HCT116 (cell line): Measurements from ENCODE around the gene NOTUM. TPM values are rescaled to one million over a fixed set of nuclear protein-coding genes. Genes with fewer than 3 reads are reported as not detected.

Source experiments
- ATAC-seq: fragments of 200-7000 bp; cut with Tn5 transposase; 2 replicates; pipeline ENCODE4 v1.9.1; 2020; ENCODE audit warnings: mild to moderate bottlenecking, moderate library complexity
- BruUV-seq: library from RNA; stranded (reverse); fragments of 400-500 nt; replicated peaks from 2 replicates; lab custom pipeline; 2021; lab: Mats Ljungman, UMichigan
- CTCF ChIA-PET: fragments of 300-600 bp; sonication (Branson Sonifier 250); formaldehyde crosslinking; loops from one replicate; lab custom pipeline; 2021; ENCODE audit warnings: antibody characterized with exemption; lab: Charles Lee
- POLR2A ChIA-PET: fragments of 300-600, 350-600 bp; sonication (Branson Sonifier 250); formaldehyde crosslinking; loops from one replicate; lab custom pipeline; 2021; ENCODE audit warnings: antibody characterized with exemption; lab: Charles Lee
- RAD21 ChIA-PET, 2 experiments: fragments of 300-600 bp; sonication (Branson Sonifier 250); formaldehyde crosslinking; loops; one replicate each; lab custom pipeline; 2023; ENCODE audit warnings: low total read pairs in 2 of 2; ENCODE audit not compliant: uncharacterized antibody in 2 of 2, unreplicated experiment in 2 of 2, low non-redundant PET in 1 of 2; lab: Charles Lee
- DNase-seq: peaks from one replicate; pipeline ENCODE4 v3.0.0-alpha.2; 2010; ENCODE audit warnings: low read depth, low spot score
- H2AFZ ChIP-seq: fragments of 200-600 bp; shearing (Covaris generic), sonication (generic); 2 replicates; pipeline ENCODE4 v1.6.1; 2017; ENCODE audit warnings: low read depth, mixed run types, mixed read lengths, antibody characterized with exemption, low read length; ENCODE audit not compliant: poor library complexity, severe bottlenecking
- H3K27ac ChIP-seq: 2 replicates; pipeline ENCODE4 v1.5.1; 2012; ENCODE audit warnings: low read depth, low read length
- H3K27me3 ChIP-seq: fragments of 200-600 bp; sonication (generic); 2 replicates; pipeline ENCODE4 v1.6.1; 2016; ENCODE audit warnings: mixed run types, low read length, mixed read lengths; ENCODE audit not compliant: insufficient read depth
- H3K36me3 ChIP-seq, 2 experiments: fragments of 200-500 bp in 1 of 2; fragments of 200-600 bp in 1 of 2; sonication (Bioruptor generic) in 1 of 2; sonication (generic) in 1 of 2; 2 replicates each; pipeline versions ENCODE4 v1.5.1 to v1.6.1; 2014 to 2016; ENCODE audit warnings: low read length in 2 of 2, inconsistent platforms in 1 of 2, mixed read lengths in 1 of 2, mixed run types in 1 of 2; ENCODE audit not compliant: insufficient read depth in 2 of 2, control insufficient read depth in 1 of 2
- H3K4me1 ChIP-seq, 2 experiments: fragments of 200-600 bp in 1 of 2; sonication (generic) in 1 of 2; 2 replicates each; pipeline versions ENCODE4 v1.5.1 to v1.6.1; 2012 to 2017; ENCODE audit warnings: low read length in 2 of 2, inconsistent platforms in 1 of 2, mild to moderate bottlenecking in 1 of 2, mixed read lengths in 1 of 2, mixed run types in 1 of 2, moderate library complexity in 1 of 2; ENCODE audit not compliant: insufficient read depth in 2 of 2, control insufficient read depth in 1 of 2
- H3K4me2 ChIP-seq: fragments of 200-600 bp; sonication (generic); 2 replicates; pipeline ENCODE4 v1.6.1; 2017; ENCODE audit warnings: mixed run types, low read length, mixed read lengths
- H3K4me3 ChIP-seq, 2 experiments: fragments of 200-600 bp in 1 of 2; sonication (generic) in 1 of 2; replicated peaks in 1 of 2; 2 replicates each; pipeline ENCODE4 v1.5.1; 2011 to 2016; ENCODE audit warnings: low read length in 2 of 2, control low read depth in 1 of 2, low read depth in 1 of 2, mild to moderate bottlenecking in 1 of 2, mixed read lengths in 1 of 2, mixed run types in 1 of 2
- H3K79me2 ChIP-seq: fragments of 200-600 bp; sonication (generic); 2 replicates; pipeline ENCODE4 v1.6.1; 2017; ENCODE audit warnings: mild to moderate bottlenecking, mixed run types, low read length, moderate library complexity, mixed read lengths; ENCODE audit not compliant: insufficient read depth
- H3K9ac ChIP-seq: fragments of 200-600 bp; sonication (generic); 2 replicates; pipeline ENCODE4 v1.6.1; 2016; ENCODE audit warnings: low read length, mixed read lengths
- H3K9me2 ChIP-seq: fragments of 200-600 bp; sonication (generic), shearing (Covaris generic); 2 replicates; pipeline ENCODE4 v1.6.1; 2017; ENCODE audit warnings: mixed run types, mild to moderate bottlenecking, moderate library complexity; ENCODE audit not compliant: insufficient read depth
- H3K9me3 ChIP-seq, 2 experiments: fragments of 200-500 bp in 1 of 2; fragments of 200-600 bp in 1 of 2; sonication (Bioruptor generic) in 1 of 2; sonication (generic) in 1 of 2; 2 replicates each; pipeline ENCODE4 v1.6.1; 2014 to 2017; ENCODE audit warnings: low read length in 2 of 2, mixed read lengths in 2 of 2, inconsistent platforms in 1 of 2, low read depth in 1 of 2, mild to moderate bottlenecking in 1 of 2, mixed run types in 1 of 2, moderate library complexity in 1 of 2; ENCODE audit not compliant: control insufficient read depth in 1 of 2, insufficient read depth in 1 of 2
- H4K20me1 ChIP-seq: fragments of 200-600 bp; sonication (generic), shearing (Covaris generic); 2 replicates; pipeline ENCODE4 v1.6.1; 2017; ENCODE audit warnings: mixed run types, mild to moderate bottlenecking, moderate library complexity; ENCODE audit not compliant: insufficient read depth
- ATF3 ChIP-seq: IDR thresholded peaks from 2 replicates; pipeline ENCODE4 v1.6.1; 2012
- ELF1 ChIP-seq: IDR thresholded peaks from 2 replicates; pipeline ENCODE4 v1.6.1; 2012; ENCODE audit warnings: low read depth, borderline replicate concordance
- EZH2 ChIP-seq: fragments of 200-600 bp; sonication (generic); IDR thresholded peaks from 2 replicates; pipeline ENCODE4 v1.6.1; 2017; ENCODE audit warnings: antibody characterized with exemption, mixed run types
- POLR2A ChIP-seq: IDR thresholded peaks from 2 replicates; pipeline ENCODE4 v1.7.0; 2011; ENCODE audit warnings: borderline replicate concordance; ENCODE audit not compliant: insufficient read depth, insufficient read length; ENCODE audit errors: extremely low read depth
- POLR2AphosphoS5 ChIP-seq: IDR thresholded peaks from 2 replicates; pipeline ENCODE4 v1.6.1; 2011; ENCODE audit warnings: mild to moderate bottlenecking, low read depth, low read length, moderate library complexity
- SP1 ChIP-seq: IDR thresholded peaks from 2 replicates; pipeline ENCODE4 v1.6.1; 2012; ENCODE audit warnings: low read depth
- ZBTB33 ChIP-seq: IDR thresholded peaks from 2 replicates; pipeline ENCODE4 v1.6.1; 2011; ENCODE audit warnings: mild to moderate bottlenecking, low read length, moderate library complexity; ENCODE audit not compliant: insufficient replicate concordance; ENCODE audit errors: extremely low read depth
- intact Hi-C: fragments of 100-400 bp; cut with micrococcal nuclease; formaldehyde crosslinking; loops from 2 replicates; pipeline ENCODE4 v1.10.0; 2022
- total RNA-seq: library from RNA; stranded (reverse); gene quantifications from one replicate; pipeline ENCODE4 v1.2.1, GENCODE V29; 2021; ENCODE audit not compliant: unreplicated experiment

NOTUM gene
- total RNA-seq, 1 experiment from 2014 or later: 12.5 TPM

- H3K9me2 ChIP-seq: no peaks in the 10 kb centered on the region
- H3K4me2 ChIP-seq: peak overlapping the region; percentile 95
- peaks cover 6 to 33% of the 10 kb centered on the region in 2 experiments; a peak in 2 of 4 replicates for H3K36me3 ChIP-seq
- H2AFZ ChIP-seq: no peak overlapping the region
- intact Hi-C loops: no loop called here
- no peak for ATAC-seq
- H4K20me1 ChIP-seq: no peaks in the 10 kb centered on the region
- H3K4me3 ChIP-seq: peak overlapping the region; percentile 90 to 100
- H3K9ac ChIP-seq: peak overlapping the region; percentile 96
- ChIA-PET CTCF (interaction anchor here (1.1 to 1.8 kb wide), 2 partner anchors 9 to 24 kb away, joined by 7 to 8 read pairs; partner anchors contain the start of genes MAFG and NOTUM), RAD21 (interaction anchor here in 1 of 2 experiments (0.6 kb wide), 1 partner anchor 63 kb away, joined by 3 read pairs; no protein-coding TSS in a partner anchor), POLR2A (interaction anchor here (0.7 to 2.2 kb wide), 2 partner anchors 9 to 87 kb away, joined by 3 to 18 read pairs; partner anchors contain the start of genes CENPX, LRRC45 and MAFG)
- H3K9me3 ChIP-seq: no peaks in the 10 kb centered on the region
- H3K79me2 ChIP-seq: peaks cover 17% of the 10 kb centered on the region
- no peak for TF ChIP-seq ATF3
- TF ChIP-seq SP1: no peak
- TF ChIP-seq EZH2: no peak
- TF ChIP-seq ELF1: no peak
- no peak for TF ChIP-seq ZBTB33
- no peak for TF ChIP-seq POLR2A
- TF ChIP-seq POLR2AphosphoS5: peak; percentile 18; the same call in 1 of the 2 replicates
- no peaks in the 10 kb centered on the region for H3K27me3 ChIP-seq
- H3K27ac ChIP-seq: peak overlapping the region; percentile 92
- DNase-seq: no peak
- H3K4me1 ChIP-seq: peaks cover 7 to 49% of the 10 kb centered on the region in 2 experiments; a peak in 3 of 4 replicates
- BruUV-seq: no TSS peak
Observed at GRCh38 chr17:81935709-81936084, 25.3 kb downstream of the NOTUM start.
